Stimulated activated CD8-positive, alpha-beta memory T cell treated with anti-CD3 and anti-CD28 coated beads, Interleukin-15, amount 100 ng/mL, for 1 hour (primary cell): ENCODE measurements around the gene COTL1.
"Not testable (repeated sequence)": the region's sequence is repeated elsewhere in the genome, so short reads cannot be mapped to it uniquely, and the experiment has no call there.

Experiments used
- DNase-seq: peaks from one replicate; pipeline ENCODE4 v3.0.0-alpha.2; 2020; ENCODE audit warnings: low read depth

COTL1 gene

DNA sequence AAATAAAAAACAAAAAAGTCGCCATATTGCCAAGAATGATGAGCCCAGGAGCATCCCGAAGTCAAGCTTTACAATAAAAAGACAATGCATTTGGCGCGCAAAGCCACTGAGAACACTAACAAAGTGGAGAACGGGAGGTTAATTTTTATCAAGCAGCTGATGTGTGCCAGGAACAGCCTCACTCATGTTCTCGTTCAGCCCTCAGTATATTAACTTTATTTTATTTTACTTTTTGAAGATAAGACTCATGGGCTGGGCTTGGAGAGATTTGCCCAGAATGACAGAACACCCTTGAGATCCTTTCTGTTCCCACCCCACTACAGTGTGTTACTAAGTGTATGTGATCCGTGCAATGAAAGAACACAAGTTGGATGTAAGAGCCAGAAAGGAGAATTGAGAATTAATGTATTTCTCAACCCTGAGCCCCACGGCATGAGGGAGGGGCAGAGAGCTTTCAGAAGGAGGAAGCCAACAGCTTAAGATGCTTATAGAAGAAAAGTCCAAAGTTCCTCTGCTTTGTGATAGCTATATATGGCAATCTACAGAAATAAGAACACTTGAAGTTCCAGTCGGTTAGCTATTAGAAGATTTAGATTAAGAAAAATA, 48.4 kb downstream of the COTL1 start:
- no peak for DNase-seq

DNA sequence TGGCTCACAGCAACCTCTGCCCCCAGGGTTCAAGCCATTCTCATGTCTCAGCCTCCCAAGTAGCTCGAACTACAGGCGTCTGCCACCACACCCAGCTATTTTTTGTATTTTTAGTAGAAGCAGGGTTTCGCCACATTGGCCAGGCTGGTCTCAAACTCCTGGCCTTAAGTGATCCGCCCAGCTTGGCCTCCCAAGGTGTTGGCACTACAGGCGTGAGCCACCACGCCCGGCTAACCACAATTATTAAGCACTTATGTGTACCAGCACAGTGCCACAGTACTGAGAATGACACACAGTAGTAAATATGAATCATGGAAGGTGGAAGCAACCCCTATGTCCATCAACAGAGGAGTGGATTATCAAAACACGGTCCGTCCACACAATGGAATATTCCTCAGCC, 49.8 kb downstream of the COTL1 start:
- no peak for DNase-seq

GRCh38 chr16:84567286-84567962, 50.5 kb downstream of the COTL1 start:
- DNase-seq: no peak

GRCh38 chr16:84566545-84567257, 51.2 kb downstream of the COTL1 start:
- no peak for DNase-seq

DNA sequence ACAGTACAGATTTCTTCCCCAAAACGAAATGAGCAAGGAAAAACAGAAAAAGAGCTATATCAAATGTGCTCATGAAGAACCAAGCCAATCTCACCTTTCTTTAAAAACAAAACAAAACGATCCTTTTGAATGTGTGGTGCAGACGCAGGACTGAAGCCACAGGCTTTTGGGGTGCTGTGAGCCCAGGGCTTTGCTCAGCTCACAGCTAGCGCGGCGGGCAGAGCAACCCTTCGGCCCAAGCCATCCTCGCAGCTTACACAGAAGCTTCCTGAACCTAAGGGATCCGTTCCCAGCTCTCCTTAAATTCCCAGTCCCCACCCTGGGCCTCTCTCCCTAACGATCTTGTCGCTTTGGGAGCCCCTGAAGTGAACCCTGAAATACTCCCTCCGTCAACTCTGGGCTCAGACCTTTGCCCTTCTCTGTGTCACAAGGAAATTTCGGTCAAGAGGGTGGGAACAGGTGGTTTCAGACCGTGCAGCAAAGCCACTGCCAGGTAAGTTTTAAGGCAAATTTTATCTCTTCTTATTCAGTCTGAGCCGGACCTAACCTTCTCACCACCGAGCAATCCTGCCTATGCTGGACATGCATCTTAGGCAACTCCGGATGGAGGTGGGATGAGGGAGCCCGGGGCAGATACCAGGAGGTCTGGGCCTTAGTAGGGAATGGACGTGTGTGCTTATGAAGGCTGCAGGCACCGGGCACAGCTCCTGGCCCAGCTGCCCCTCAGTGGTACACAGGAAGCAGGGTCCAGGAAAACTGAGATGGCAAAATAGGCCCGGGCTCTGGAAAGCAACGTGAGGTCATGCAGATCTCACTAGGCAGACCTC, 52.0 kb downstream of the COTL1 start:
- no peak for DNase-seq

- DNase-seq: no peak
Observed at GRCh38 chr16:84563786-84564420, 54.0 kb downstream of the COTL1 start.

DNA sequence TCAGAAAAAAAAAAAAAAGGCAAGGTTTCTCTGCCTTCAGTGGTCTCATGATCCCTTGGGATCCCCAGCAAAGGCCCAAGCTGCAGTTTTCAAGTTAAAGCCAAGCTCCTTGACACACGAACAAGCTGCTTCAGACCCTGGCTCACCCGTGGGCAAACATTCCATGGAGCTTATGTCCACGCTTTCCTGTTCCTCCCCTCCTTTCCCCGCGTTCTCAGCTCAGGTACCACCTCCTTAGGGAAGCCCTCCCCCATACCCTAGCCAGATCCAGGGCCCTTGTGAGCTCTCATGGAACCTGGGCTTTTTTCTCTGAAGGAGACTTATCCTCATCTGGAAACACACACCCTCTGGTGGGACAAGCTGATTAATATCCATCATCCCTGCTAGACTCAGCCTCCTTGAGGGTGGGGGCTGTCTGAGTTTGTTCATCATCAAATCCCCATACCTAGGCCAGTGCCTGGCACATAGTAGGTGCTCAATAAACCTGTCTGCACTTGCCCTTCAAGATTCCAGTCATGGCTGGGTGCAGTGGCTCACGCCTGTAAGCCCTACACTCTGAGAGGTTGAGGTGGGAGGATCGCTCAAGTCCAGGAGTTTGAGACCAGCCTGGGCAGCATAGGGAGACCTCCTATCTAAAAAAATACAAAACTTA, 54.7 kb downstream of the COTL1 start:
- no peak for DNase-seq

DNA sequence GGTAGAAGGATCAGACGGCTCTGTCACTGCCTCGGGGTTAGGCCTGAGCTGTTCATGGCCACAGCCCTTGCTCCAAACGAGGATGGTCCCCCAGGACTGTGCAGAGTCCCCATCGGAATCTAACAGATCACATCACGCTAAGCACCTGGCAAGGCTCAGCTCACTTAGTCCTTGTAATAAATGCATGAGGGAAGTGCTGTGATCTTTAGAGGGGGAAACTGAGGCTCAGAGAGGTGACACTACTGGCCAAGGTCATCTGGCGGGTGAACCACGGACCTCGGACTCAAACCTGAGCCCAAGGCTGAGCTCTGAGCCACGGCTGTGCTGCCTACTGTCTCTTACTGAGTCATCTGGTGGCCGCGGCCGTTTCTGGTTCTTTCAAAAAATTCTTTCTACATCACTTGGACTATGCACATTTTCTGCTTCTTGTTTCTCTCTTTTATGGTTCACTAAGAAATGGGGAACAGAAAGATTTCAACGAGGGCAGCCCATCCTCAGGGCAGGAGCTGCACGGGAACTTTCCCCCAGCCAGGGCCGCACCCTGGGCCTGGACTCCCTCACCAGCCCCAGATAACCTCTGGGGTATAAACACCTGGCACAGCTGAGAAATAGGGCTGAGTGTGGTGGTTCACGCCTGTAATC, 55.6 kb downstream of the COTL1 start:
- no peak for DNase-seq

DNA sequence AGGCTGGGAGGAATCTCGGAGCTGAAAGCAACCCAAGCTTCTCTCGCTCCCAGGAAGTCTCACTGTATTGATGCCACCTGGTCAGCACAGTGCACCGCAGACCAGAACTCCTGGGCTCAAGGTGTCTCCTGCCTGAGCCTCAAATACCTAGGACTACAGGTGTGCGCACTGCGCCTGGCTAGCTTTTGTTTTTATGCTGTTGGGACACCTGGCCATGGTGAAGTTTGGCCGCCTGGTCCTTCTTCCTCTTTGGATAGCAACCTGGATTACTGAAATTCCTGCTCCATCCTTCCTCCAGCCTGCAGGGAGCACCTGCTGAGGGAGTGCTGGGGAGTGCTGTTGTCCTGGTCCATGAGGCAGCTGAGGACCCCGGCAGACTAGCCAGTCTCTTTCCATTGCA, 56.6 kb downstream of the COTL1 start:
- DNase-seq: no peak

DNA sequence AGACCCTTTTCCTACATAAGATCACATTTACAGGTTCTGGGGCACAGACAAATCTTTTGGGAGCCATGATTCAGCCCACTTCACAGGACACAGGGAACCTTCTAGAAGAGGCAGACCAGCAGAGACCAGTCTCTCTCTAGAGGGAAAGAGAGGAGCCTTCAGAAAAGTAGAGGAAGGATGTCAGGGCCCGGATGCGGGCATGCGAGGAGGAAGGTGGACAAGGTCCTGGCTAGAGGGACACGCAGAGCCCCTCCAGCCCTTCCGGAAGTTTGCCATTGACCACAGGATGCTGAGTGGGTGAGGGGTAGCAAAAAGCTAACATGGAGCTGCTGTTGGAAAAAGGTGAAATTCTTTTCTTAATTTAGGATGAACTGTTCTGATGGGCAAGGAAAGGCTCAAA, 57.6 kb downstream of the COTL1 start:
- no peak for DNase-seq

DNA sequence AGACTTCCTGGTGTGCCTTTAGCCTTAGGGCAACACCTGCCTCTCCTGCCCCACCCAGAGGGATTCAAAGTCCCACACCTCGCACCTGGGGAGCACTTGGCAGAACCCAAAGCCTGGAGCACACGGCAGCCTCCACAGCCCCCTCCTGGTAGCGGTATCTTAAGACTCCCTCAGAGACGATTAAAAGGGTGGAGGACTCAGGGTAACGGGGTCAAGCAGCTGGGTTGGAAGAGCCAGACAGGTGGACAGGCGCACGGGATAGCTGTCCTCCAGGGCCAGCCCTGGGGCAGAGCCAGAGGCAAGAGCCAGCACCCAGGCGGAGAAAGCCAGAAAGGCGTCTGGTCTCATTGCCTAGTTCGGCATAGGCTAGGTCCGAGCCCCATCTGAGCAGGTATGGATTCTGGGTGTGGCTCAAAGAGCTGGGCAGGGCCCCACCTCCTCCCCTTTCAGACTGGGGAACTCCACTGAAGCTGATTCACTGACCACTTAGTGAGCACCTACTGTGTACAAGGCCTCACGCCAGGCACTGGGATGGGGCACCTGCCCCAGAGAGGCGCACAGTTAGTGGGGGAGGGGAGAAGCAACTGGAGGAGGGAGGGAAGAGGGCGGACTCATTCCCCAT, 58.5 kb downstream of the COTL1 start:
- no peak for DNase-seq

- DNase-seq: not testable (repeated sequence)
Observed at GRCh38 chr16:84558850-84559249, 59.0 kb downstream of the COTL1 start.

DNA sequence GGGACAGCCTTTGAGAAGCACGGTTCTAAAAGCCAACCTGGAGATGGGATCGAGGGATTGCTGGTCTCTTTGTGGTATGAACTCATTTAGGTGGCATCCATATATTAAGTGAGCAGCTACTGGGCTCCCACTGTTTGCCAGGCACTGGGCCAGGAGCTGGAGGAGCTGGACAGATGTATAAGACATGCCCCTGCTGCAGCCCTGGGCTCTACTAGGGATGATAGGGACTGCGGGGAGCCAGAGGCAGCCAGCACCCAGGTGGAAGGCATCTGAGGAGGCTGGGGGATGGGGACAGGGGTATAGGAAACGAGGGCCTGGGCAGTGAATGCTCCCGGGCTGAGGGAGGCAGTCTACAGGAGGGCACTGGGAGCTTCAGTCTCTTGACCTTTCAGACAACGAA, 60.4 kb downstream of the COTL1 start:
- no peak for DNase-seq

- DNase-seq: no peak
Observed at GRCh38 chr16:84557059-84557458, 60.8 kb downstream of the COTL1 start.

- DNase-seq: no peak
Observed at GRCh38 chr16:84555418-84556196, 62.3 kb downstream of the COTL1 start.

GRCh38 chr16:84554627-84555328, 63.1 kb downstream of the COTL1 start:
- no peak for DNase-seq

- peak; percentile 13 for DNase-seq
Observed at GRCh38 chr16:84553873-84554399, 63.9 kb downstream of the COTL1 start.

GRCh38 chr16:84552135-84552534, 65.7 kb downstream of the COTL1 start:
- no peak for DNase-seq

DNA sequence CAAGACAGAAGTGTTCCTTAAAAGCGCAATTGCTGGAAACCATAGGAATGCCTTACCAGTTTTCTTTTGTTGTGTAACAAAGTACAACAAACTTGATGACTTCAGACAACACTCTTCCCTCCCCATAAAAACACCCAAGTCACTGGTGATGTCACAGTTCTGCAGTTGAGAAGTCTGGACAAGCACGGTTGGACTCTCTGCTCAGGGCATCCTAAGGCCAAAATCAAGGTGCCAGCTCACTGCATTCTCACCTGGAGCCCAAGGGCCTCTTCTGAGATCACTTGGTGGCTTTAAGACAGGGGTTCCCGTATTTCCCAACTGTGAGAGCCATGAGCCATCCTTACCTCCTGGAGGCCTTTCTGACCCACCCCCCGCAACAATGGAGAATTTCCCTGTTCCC, 67.8 kb downstream of the COTL1 start:
- DNase-seq: no peak
